ENCODE data around the gene SENP1. TPM values are rescaled to one million over a fixed set of nuclear protein-coding genes. Genes with fewer than 3 reads are reported as not detected.

The SENP1 gene
- total RNA-seq, 1 experiment from 2014 or later: 23.0 TPM

DNA sequence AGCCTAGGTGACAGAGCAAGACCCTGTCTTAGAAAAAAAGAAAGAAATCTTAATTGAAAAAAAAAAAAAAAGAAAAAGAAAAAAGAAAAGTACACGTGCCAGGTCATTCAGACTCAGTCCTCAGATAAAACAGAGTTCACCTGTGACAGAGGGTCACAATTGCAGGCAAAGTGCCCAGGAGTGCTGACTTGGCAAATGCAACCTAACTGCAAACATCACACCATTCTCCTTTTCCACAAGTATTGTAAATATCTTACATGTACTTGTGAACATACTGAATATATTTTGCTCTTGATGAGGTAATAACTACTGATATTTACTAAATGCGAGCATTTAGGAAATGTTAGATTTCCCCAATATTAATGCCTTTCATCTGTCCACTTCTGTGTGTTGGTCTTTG lies 92.6 kb downstream of the SENP1 start:
- Histone ChIP-seq H3K9me3 (ENCODE audit: insufficient read depth, low read depth) (no peaks in the 10 kb centered on the region), H4K20me1 (ENCODE audit: insufficient read depth) (no peaks in the 10 kb centered on the region), H3F3A (ENCODE audit: insufficient read depth, low read depth) (no peaks in the 10 kb centered on the region), H3K9me2 (ENCODE audit: insufficient read depth) (no peaks in the 10 kb centered on the region), H3K4me1 (replicated peaks; ENCODE audit: insufficient read depth) (no peaks in the 10 kb centered on the region), H3K36me3 (ENCODE audit: low read depth) (no peaks in the 10 kb centered on the region), H3K79me2 (ENCODE audit: low read depth) (no peaks in the 10 kb centered on the region), H3K27me3 (ENCODE audit: insufficient read depth, low read depth) (peaks cover 96% of the 10 kb centered on the region), H3K27ac (no peak overlapping the region), H2AFZ (no peak overlapping the region), H3K4me3 (no peak overlapping the region), H3K4me2 (no peak overlapping the region)
- ChIA-PET POLR2A (ENCODE audit: unreplicated experiment) (interaction anchor here (0.6 kb wide), 1 partner anchor 11 kb away, joined by 3 read pairs; no protein-coding TSS in a partner anchor), CTCF (no interaction called here)
- TF ChIP-seq, protein P1, sequence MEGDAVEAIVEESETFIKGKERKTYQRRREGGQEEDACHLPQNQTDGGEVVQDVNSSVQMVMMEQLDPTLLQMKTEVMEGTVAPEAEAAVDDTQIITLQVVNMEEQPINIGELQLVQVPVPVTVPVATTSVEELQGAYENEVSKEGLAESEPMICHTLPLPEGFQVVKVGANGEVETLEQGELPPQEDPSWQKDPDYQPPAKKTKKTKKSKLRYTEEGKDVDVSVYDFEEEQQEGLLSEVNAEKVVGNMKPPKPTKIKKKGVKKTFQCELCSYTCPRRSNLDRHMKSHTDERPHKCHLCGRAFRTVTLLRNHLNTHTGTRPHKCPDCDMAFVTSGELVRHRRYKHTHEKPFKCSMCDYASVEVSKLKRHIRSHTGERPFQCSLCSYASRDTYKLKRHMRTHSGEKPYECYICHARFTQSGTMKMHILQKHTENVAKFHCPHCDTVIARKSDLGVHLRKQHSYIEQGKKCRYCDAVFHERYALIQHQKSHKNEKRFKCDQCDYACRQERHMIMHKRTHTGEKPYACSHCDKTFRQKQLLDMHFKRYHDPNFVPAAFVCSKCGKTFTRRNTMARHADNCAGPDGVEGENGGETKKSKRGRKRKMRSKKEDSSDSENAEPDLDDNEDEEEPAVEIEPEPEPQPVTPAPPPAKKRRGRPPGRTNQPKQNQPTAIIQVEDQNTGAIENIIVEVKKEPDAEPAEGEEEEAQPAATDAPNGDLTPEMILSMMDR (conservative IDR thresholded peaks at IDR 0.05): no peak
- no peak for TF ChIP-seq EZH2 (IDR thresholded peaks at IDR 0.05; ENCODE audit: low read depth)
- no peak for DNase-seq
- no TSS peak for BruUV-seq (replicated peaks)
- intact Hi-C loops (cut with micrococcal nuclease; ENCODE audit: unreplicated experiment): no loop called here

DNA sequence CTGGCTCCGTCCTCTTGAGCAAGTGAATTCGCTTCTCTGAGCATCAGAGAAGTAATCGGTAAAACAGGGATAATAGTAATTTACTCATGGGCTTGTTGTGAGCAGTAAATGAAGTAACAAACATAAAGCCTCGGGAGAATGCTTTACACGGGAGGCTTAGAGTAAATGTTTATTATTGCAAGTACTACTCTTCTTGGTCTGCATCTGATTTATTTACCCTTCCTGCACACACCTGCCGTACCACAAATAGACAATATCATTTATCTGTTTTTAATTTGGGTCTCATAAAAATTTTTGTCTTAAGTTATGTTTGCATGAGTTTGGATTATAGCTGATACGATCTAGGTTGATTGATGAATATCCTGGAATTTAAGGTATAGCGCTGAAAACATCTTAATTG lies 93.8 kb downstream of the SENP1 start:
- H3F3A ChIP-seq (ENCODE audit: insufficient read depth, low read depth): no peaks in the 10 kb centered on the region
- H3K36me3 ChIP-seq (ENCODE audit: low read depth): no peaks in the 10 kb centered on the region
- ChIA-PET POLR2A (ENCODE audit: unreplicated experiment) (no interaction called here), CTCF (no interaction called here)
- peaks cover 97% of the 10 kb centered on the region for H3K27me3 ChIP-seq (ENCODE audit: insufficient read depth, low read depth)
- no peaks in the 10 kb centered on the region for H3K9me2 ChIP-seq (ENCODE audit: insufficient read depth)
- no peak overlapping the region for H3K4me2 ChIP-seq
- H3K9me3 ChIP-seq (ENCODE audit: insufficient read depth, low read depth): no peaks in the 10 kb centered on the region
- no peaks in the 10 kb centered on the region for H4K20me1 ChIP-seq (ENCODE audit: insufficient read depth)
- H3K79me2 ChIP-seq (ENCODE audit: low read depth): no peaks in the 10 kb centered on the region
- no peak overlapping the region for H3K4me3 ChIP-seq
- no peak for TF ChIP-seq EZH2 (IDR thresholded peaks at IDR 0.05; ENCODE audit: low read depth)
- TF ChIP-seq, protein P1 (conservative IDR thresholded peaks at IDR 0.05): no peak
- intact Hi-C loops (cut with micrococcal nuclease; ENCODE audit: unreplicated experiment): no loop called here
- DNase-seq: no peak
- H3K4me1 ChIP-seq (replicated peaks; ENCODE audit: insufficient read depth): no peaks in the 10 kb centered on the region
- BruUV-seq (replicated peaks): no TSS peak
- H2AFZ ChIP-seq: no peak overlapping the region
- H3K27ac ChIP-seq: no peak overlapping the region

DNA sequence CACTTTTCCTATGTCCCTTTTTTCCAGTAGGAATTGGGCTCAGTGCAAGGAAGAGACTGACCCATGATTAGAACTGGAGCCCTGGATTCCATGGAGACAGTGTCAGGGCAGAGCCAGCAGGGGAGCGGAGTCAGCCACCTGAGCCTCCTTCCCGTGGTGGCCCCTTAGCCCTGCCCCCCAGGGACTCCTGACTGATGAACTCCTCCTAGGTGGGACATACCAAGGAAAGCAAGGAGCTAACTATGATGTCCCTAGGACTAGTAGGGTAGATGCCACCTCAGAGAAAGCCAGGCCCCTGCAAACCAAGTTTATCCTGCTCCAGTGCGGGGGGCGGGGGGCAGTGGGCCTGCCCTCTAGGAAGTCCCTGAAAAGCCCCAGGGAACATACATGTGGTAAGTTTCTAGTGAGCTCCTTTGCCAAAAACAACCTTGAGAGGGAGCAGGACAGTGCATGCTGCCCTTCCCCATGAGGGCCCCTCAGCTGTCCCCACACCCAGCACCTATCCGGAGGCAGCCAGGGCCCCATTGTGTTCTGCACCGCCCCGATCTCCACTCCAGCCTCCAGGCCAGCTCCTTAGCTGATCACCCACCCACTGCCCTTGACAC lies 95.4 kb downstream of the SENP1 start:
- intact Hi-C loops (cut with micrococcal nuclease; ENCODE audit: unreplicated experiment): no loop called here
- Histone ChIP-seq H3K36me3 (ENCODE audit: low read depth) (no peaks in the 10 kb centered on the region), H3K4me3 (no peak overlapping the region), H3K4me1 (replicated peaks; ENCODE audit: insufficient read depth) (no peaks in the 10 kb centered on the region), H3K4me2 (no peak overlapping the region), H3K79me2 (ENCODE audit: low read depth) (no peaks in the 10 kb centered on the region), H3F3A (ENCODE audit: insufficient read depth, low read depth) (no peaks in the 10 kb centered on the region), H3K27me3 (ENCODE audit: insufficient read depth, low read depth) (peaks cover 97% of the 10 kb centered on the region), H3K9me2 (ENCODE audit: insufficient read depth) (no peaks in the 10 kb centered on the region), H2AFZ (no peak overlapping the region), H3K27ac (no peak overlapping the region), H3K9me3 (ENCODE audit: insufficient read depth, low read depth) (no peaks in the 10 kb centered on the region), H4K20me1 (ENCODE audit: insufficient read depth) (no peaks in the 10 kb centered on the region)
- TF ChIP-seq, protein P1 (conservative IDR thresholded peaks at IDR 0.05): no peak
- TF ChIP-seq EZH2 (IDR thresholded peaks at IDR 0.05; ENCODE audit: low read depth): no peak
- no peak for DNase-seq
- ChIA-PET POLR2A (ENCODE audit: unreplicated experiment) (no interaction called here), CTCF (no interaction called here)
- BruUV-seq (replicated peaks): no TSS peak
